Mesendoderm (in vitro differentiated cells): ENCODE results near the gene GBE1.

Source experiments
- DNase-seq: peaks from one replicate; pipeline ENCODE4 v3.0.0; 2013
- H2AK5ac ChIP-seq: 2 replicates; pipeline ENCODE4 v1.6.1; 2013; ENCODE audit warnings: low read length, inconsistent platforms
- H2BK120ac ChIP-seq: 2 replicates; pipeline ENCODE4 v1.6.1; 2013; ENCODE audit warnings: low read depth, mild to moderate bottlenecking, low read length, moderate library complexity, mixed read lengths
- H2BK15ac ChIP-seq: replicated peaks from 2 replicates; pipeline ENCODE4 v1.6.1; 2013; ENCODE audit warnings: low read depth, mild to moderate bottlenecking, moderate library complexity
- H2BK5ac ChIP-seq: 2 replicates; pipeline ENCODE4 v1.6.1; 2013; ENCODE audit warnings: low read length, inconsistent platforms
- H3K18ac ChIP-seq: 2 replicates; pipeline ENCODE4 v1.6.1; 2013; ENCODE audit warnings: mild to moderate bottlenecking, low read length, mixed read lengths
- H3K23ac ChIP-seq: one replicate; pipeline ENCODE4 v1.6.1; 2013; ENCODE audit warnings: low read length
- H3K27ac ChIP-seq: 2 replicates; pipeline ENCODE4 v1.5.1; 2013; ENCODE audit warnings: low read depth, mild to moderate bottlenecking, inconsistent platforms, low read length, moderate library complexity
- H3K27me3 ChIP-seq: 2 replicates; pipeline ENCODE4 v1.6.1; 2013; ENCODE audit warnings: low read length, control low read depth, mild to moderate bottlenecking, inconsistent platforms; ENCODE audit not compliant: insufficient read depth, poor library complexity
- H3K36me3 ChIP-seq: 2 replicates; pipeline ENCODE4 v1.6.1; 2013; ENCODE audit warnings: low read length, inconsistent platforms; ENCODE audit not compliant: control insufficient read depth, insufficient read depth
- H3K4ac ChIP-seq: one replicate; pipeline ENCODE4 v1.6.1; 2013; ENCODE audit warnings: low read depth, mild to moderate bottlenecking, low read length, moderate library complexity
- H3K4me1 ChIP-seq: 2 replicates; pipeline ENCODE4 v1.6.1; 2013; ENCODE audit warnings: low read depth, low read length, inconsistent platforms; ENCODE audit not compliant: control insufficient read depth
- H3K4me2 ChIP-seq: 2 replicates; pipeline ENCODE4 v1.6.1; 2013; ENCODE audit warnings: low read length
- H3K4me3 ChIP-seq: 2 replicates; pipeline ENCODE4 v1.5.1; 2013; ENCODE audit warnings: mild to moderate bottlenecking, low read length
- H3K56ac ChIP-seq: one replicate; pipeline ENCODE4 v1.6.1; 2013; ENCODE audit warnings: low read length
- H3K79me1 ChIP-seq: 2 replicates; pipeline ENCODE4 v1.6.1; 2013; ENCODE audit warnings: low read length, inconsistent platforms
- H3K79me2 ChIP-seq: 2 replicates; pipeline ENCODE4 v1.6.1; 2013; ENCODE audit warnings: mild to moderate bottlenecking, low read length; ENCODE audit not compliant: control insufficient read depth, insufficient read depth
- H3K9ac ChIP-seq: 2 replicates; pipeline ENCODE4 v1.6.1; 2013; ENCODE audit warnings: low read length, inconsistent platforms
- H4K5ac ChIP-seq: one replicate; pipeline ENCODE4 v1.6.1; 2013; ENCODE audit warnings: low read length
- H4K8ac ChIP-seq: one replicate; pipeline ENCODE4 v1.6.1; 2013; ENCODE audit warnings: low read depth, mild to moderate bottlenecking, control low read depth, low read length, moderate library complexity
- WGBS: extraction: QIAGEN DNeasy Blood & Tissue Kit; methylation state at CpG from one replicate; pipeline ENCODE4 v1.1.7; 2013; ENCODE audit warnings: low lambda C conversion rate, missing lambda C conversion rate; ENCODE audit not compliant: insufficient coverage; ENCODE audit errors: extremely low coverage; 5-methylcytosine and 5-hydroxymethylcytosine counted together

Gene GBE1

DNA sequence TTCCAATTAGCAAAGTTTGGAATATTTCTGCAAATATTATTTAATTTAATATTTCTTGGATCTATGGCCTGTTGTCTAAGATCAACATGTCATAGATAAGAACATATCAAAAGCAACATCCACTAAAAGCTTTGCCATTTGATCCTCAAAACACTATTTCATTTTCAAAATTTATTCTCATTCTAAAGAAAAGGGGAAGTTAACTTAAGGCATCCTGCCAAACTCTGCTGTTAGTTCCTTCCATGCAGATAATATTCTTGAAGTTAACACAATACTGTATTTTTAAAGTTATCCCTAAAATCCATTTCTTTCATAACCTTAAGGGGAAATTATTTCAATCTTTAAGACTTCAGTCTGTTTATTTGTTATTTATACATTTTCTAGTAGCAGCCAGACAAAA lies 28.2 kb upstream of the GBE1 start:
- Histone ChIP-seq H3K23ac (no peak overlapping the region), H3K4me3 (no peak overlapping the region), H2BK15ac (no peak overlapping the region), H2BK5ac (no peak overlapping the region), H3K18ac (no peak overlapping the region), H3K27ac (no peak overlapping the region), H3K9ac (no peak overlapping the region), H3K27me3 (no peaks in the 10 kb centered on the region), H3K4me1 (no peaks in the 10 kb centered on the region), H3K4me2 (no peak overlapping the region), H2BK120ac (no peak overlapping the region), H4K5ac (no peak overlapping the region), H3K4ac (no peak overlapping the region), H3K79me1 (no peaks in the 10 kb centered on the region), H4K8ac (no peak overlapping the region), H3K36me3 (no peaks in the 10 kb centered on the region), H3K56ac (no peak overlapping the region), H2AK5ac (no peak overlapping the region), H3K79me2 (no peaks in the 10 kb centered on the region)
- DNase-seq: no peak

GRCh38 chr3:81788610-81789009 lies 27.2 kb upstream of the GBE1 start:
- no peak overlapping the region for H3K4ac ChIP-seq
- no peak overlapping the region for H3K18ac ChIP-seq
- H3K79me2 ChIP-seq: no peaks in the 10 kb centered on the region
- H3K56ac ChIP-seq: no peak overlapping the region
- no peak overlapping the region for H2BK120ac ChIP-seq
- no peaks in the 10 kb centered on the region for H3K4me1 ChIP-seq
- H3K36me3 ChIP-seq: no peaks in the 10 kb centered on the region
- WGBS: no CpG with 5 or more reads among the region's 2 CpGs
- H3K4me2 ChIP-seq: no peak overlapping the region
- H3K27ac ChIP-seq: no peak overlapping the region
- no peak overlapping the region for H2BK5ac ChIP-seq
- DNase-seq: no peak
- H3K9ac ChIP-seq: no peak overlapping the region
- no peak overlapping the region for H4K5ac ChIP-seq
- no peak overlapping the region for H2BK15ac ChIP-seq
- no peak overlapping the region for H3K4me3 ChIP-seq
- no peak overlapping the region for H3K23ac ChIP-seq
- H4K8ac ChIP-seq: no peak overlapping the region
- no peaks in the 10 kb centered on the region for H3K27me3 ChIP-seq
- H2AK5ac ChIP-seq: no peak overlapping the region
- H3K79me1 ChIP-seq: no peaks in the 10 kb centered on the region

GRCh38 chr3:81788044-81788443 lies 26.6 kb upstream of the GBE1 start:
- no peak overlapping the region for H4K5ac ChIP-seq
- no peak for DNase-seq
- no peak overlapping the region for H3K56ac ChIP-seq
- H3K4me3 ChIP-seq: no peak overlapping the region
- H2BK120ac ChIP-seq: no peak overlapping the region
- no peak overlapping the region for H2AK5ac ChIP-seq
- no peaks in the 10 kb centered on the region for H3K27me3 ChIP-seq
- no peaks in the 10 kb centered on the region for H3K4me1 ChIP-seq
- no peak overlapping the region for H3K27ac ChIP-seq
- H3K4me2 ChIP-seq: no peak overlapping the region
- H3K79me1 ChIP-seq: no peaks in the 10 kb centered on the region
- no peak overlapping the region for H3K23ac ChIP-seq
- no CpG with 5 or more reads among the region's 2 CpGs for WGBS
- no peak overlapping the region for H2BK15ac ChIP-seq
- H3K79me2 ChIP-seq: no peaks in the 10 kb centered on the region
- no peak overlapping the region for H3K9ac ChIP-seq
- no peak overlapping the region for H3K4ac ChIP-seq
- no peaks in the 10 kb centered on the region for H3K36me3 ChIP-seq
- H4K8ac ChIP-seq: no peak overlapping the region
- H3K18ac ChIP-seq: no peak overlapping the region
- H2BK5ac ChIP-seq: no peak overlapping the region

GRCh38 chr3:81782585-81782984 lies 21.1 kb upstream of the GBE1 start:
- no peak overlapping the region for H2BK5ac ChIP-seq
- H3K18ac ChIP-seq: no peak overlapping the region
- H3K27me3 ChIP-seq: no peaks in the 10 kb centered on the region
- no CpG with 5 or more reads among the region's 3 CpGs for WGBS
- DNase-seq: no peak
- H2BK120ac ChIP-seq: no peak overlapping the region
- no peak overlapping the region for H3K56ac ChIP-seq
- no peaks in the 10 kb centered on the region for H3K79me1 ChIP-seq
- H3K36me3 ChIP-seq: no peaks in the 10 kb centered on the region
- no peak overlapping the region for H3K4ac ChIP-seq
- H2BK15ac ChIP-seq: no peak overlapping the region
- H4K8ac ChIP-seq: no peak overlapping the region
- no peak overlapping the region for H3K4me2 ChIP-seq
- no peak overlapping the region for H3K9ac ChIP-seq
- no peak overlapping the region for H3K27ac ChIP-seq
- H3K4me1 ChIP-seq: no peaks in the 10 kb centered on the region
- no peaks in the 10 kb centered on the region for H3K79me2 ChIP-seq
- no peak overlapping the region for H2AK5ac ChIP-seq
- no peak overlapping the region for H3K4me3 ChIP-seq
- no peak overlapping the region for H3K23ac ChIP-seq
- H4K5ac ChIP-seq: no peak overlapping the region

DNA sequence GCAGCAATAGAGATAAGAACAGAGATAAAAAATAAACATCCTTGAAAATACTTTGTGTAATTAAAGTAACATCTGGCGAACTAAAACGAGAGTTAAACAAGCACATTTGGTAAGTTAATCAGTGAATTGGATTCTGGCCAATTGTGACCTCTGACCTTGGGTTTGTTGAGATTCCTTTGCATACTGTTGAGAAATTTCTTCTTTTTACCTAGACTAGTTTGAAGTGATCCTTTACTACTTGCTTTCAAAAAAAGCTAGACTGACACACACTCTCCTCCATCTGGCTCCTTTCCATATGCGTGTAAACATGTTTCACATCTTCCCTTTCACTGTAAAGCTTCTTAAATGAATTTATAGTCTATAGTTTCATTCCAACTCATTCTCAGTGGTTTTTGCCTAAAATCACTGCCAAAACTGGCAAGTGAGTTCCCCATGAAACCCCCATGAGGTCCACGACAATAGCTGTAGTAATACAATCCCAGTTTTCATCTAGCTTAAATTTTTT lies 17.3 kb upstream of the GBE1 start:
- Histone ChIP-seq H4K5ac (no peak overlapping the region), H3K27me3 (no peaks in the 10 kb centered on the region), H3K79me2 (no peaks in the 10 kb centered on the region), H3K9ac (no peak overlapping the region), H3K4ac (no peak overlapping the region), H4K8ac (no peak overlapping the region), H3K27ac (no peak overlapping the region), H3K18ac (no peak overlapping the region), H2BK120ac (no peak overlapping the region), H3K36me3 (no peaks in the 10 kb centered on the region), H3K4me2 (no peak overlapping the region), H2AK5ac (no peak overlapping the region), H3K56ac (no peak overlapping the region), H3K4me1 (no peaks in the 10 kb centered on the region), H2BK5ac (no peak overlapping the region), H2BK15ac (no peak overlapping the region), H3K79me1 (no peaks in the 10 kb centered on the region), H3K4me3 (no peak overlapping the region), H3K23ac (no peak overlapping the region)
- WGBS: no CpG with 5 or more reads among the region's 4 CpGs
- DNase-seq: no peak

- DNase-seq: no peak
- no peak overlapping the region for H4K5ac ChIP-seq
- no peak overlapping the region for H3K56ac ChIP-seq
- H3K27me3 ChIP-seq: no peaks in the 10 kb centered on the region
- H3K4me2 ChIP-seq: no peak overlapping the region
- no peak overlapping the region for H3K4me3 ChIP-seq
- no peak overlapping the region for H2BK5ac ChIP-seq
- no peaks in the 10 kb centered on the region for H3K4me1 ChIP-seq
- no CpG with 5 or more reads among the region's 2 CpGs for WGBS
- no peak overlapping the region for H3K18ac ChIP-seq
- H2AK5ac ChIP-seq: no peak overlapping the region
- H3K23ac ChIP-seq: no peak overlapping the region
- H2BK15ac ChIP-seq: no peak overlapping the region
- H3K36me3 ChIP-seq: no peaks in the 10 kb centered on the region
- H3K79me1 ChIP-seq: no peaks in the 10 kb centered on the region
- no peaks in the 10 kb centered on the region for H3K79me2 ChIP-seq
- no peak overlapping the region for H2BK120ac ChIP-seq
- no peak overlapping the region for H3K4ac ChIP-seq
- H3K27ac ChIP-seq: no peak overlapping the region
- no peak overlapping the region for H3K9ac ChIP-seq
- no peak overlapping the region for H4K8ac ChIP-seq
These were observed 15.2 kb upstream of the GBE1 start for GRCh38 chr3:81776643-81777042.
